NCI-H82 treated with DMSO at 0.1 percent for 48 hours (cell line): ENCODE measurements around the gene ZBED6.
"Not testable (repeated sequence)": the region's sequence is repeated elsewhere in the genome, so short reads cannot be mapped to it uniquely, and the experiment has no call there.

ENCODE experiments used
- DNase-seq: peaks from one replicate; lab custom pipeline; 2025; ENCODE audit not compliant: unreplicated experiment; lab: John Stamatoyannopoulos, UW

Gene ZBED6

GRCh38 chr1:203778146-203778545 is 17.3 kb upstream of the ZBED6 start:
- DNase-seq, result no peak

- no peak for DNase-seq
Measured at GRCh38 chr1:203778789-203779188, 16.6 kb upstream of the ZBED6 start.

- DNase-seq, result no peak
Measured at GRCh38 chr1:203781962-203782361, 13.5 kb upstream of the ZBED6 start.

GRCh38 chr1:203789966-203790365 is 5.5 kb upstream of the ZBED6 start:
- DNase-seq, result no peak

- no peak for DNase-seq
Measured at GRCh38 chr1:203791498-203791897, 3.9 kb upstream of the ZBED6 start.

GRCh38 chr1:203792486-203792885 is 2.9 kb upstream of the ZBED6 start:
- DNase-seq, result no peak

- not testable (repeated sequence) for DNase-seq
Measured at GRCh38 chr1:203793561-203793960, 1.9 kb upstream of the ZBED6 start.

GRCh38 chr1:203794764-203795440 is 521 bp upstream of the ZBED6 start:
- DNase-seq, result no peak

GRCh38 chr1:203796236-203796605 is 798 bp downstream of the ZBED6 start:
- no peak for DNase-seq

- no peak for DNase-seq
Measured at GRCh38 chr1:203797216-203797615, 1.8 kb downstream of the ZBED6 start.

- no peak for DNase-seq
Measured at GRCh38 chr1:203797948-203798655, 2.7 kb downstream of the ZBED6 start.

GRCh38 chr1:203799157-203799556 is 3.7 kb downstream of the ZBED6 start:
- DNase-seq, result no peak

GRCh38 chr1:203799971-203800370 is 4.5 kb downstream of the ZBED6 start:
- DNase-seq, result no peak

GRCh38 chr1:203805689-203806088 is 10.3 kb downstream of the ZBED6 start:
- no peak for DNase-seq

GRCh38 chr1:203807196-203807595 is 11.8 kb downstream of the ZBED6 start:
- no peak for DNase-seq

- no peak for DNase-seq
Measured at GRCh38 chr1:203813581-203814341, 18.3 kb downstream of the ZBED6 start.

- DNase-seq, result no peak
Measured at GRCh38 chr1:203818399-203818798, 23.0 kb downstream of the ZBED6 start.

- no peak for DNase-seq
Measured at GRCh38 chr1:203823306-203823705, 27.9 kb downstream of the ZBED6 start.

GRCh38 chr1:203826175-203826574 is 30.8 kb downstream of the ZBED6 start:
- no peak for DNase-seq

GRCh38 chr1:203828002-203828401 is 32.6 kb downstream of the ZBED6 start:
- DNase-seq, result no peak

GRCh38 chr1:203828503-203828902 is 33.1 kb downstream of the ZBED6 start:
- DNase-seq, result no peak

- DNase-seq, result not testable (repeated sequence)
Measured at GRCh38 chr1:203829247-203829646, 33.8 kb downstream of the ZBED6 start.
